SK-N-SH (cell line): ENCODE results near the gene FOXK2. TPM values are rescaled to one million over a fixed set of nuclear protein-coding genes. Genes with fewer than 3 reads are reported as not detected.

ENCODE experiments used
- CTCF ChIA-PET: fragments of 300-600, 350-600 bp; formaldehyde crosslinking; extraction: SDS; loops from one replicate; lab custom pipeline; 2021; lab: Yijun Ruan, JAX
- POLR2A ChIA-PET: fragments of 350-600 bp; sonication (Branson Sonifier 250); formaldehyde crosslinking; extraction: SDS; loops from one replicate; lab custom pipeline; 2020; ENCODE audit warnings: antibody characterized with exemption, inconsistent platforms; lab: Yijun Ruan, JAX
- DNase-seq: peaks from one replicate; pipeline ENCODE4 v3.0.0; 2012
- H2AFZ ChIP-seq: fragments of 200-600 bp; sonication (generic); 2 replicates; pipeline ENCODE4 v1.8.1; 2016; ENCODE audit warnings: antibody characterized with exemption, mild to moderate bottlenecking, low read depth
- H3F3A ChIP-seq: fragments of 200-600 bp; sonication (generic); replicated peaks from 2 replicates; pipeline ENCODE3; 2016; ENCODE audit warnings: antibody characterized with exemption, mild to moderate bottlenecking; ENCODE audit not compliant: insufficient read depth
- H3K27ac ChIP-seq, 2 experiments: fragments of 200-500 bp in 1 of 2; fragments of 200-600 bp in 1 of 2; sonication (Bioruptor generic) in 1 of 2; sonication (generic), shearing (Covaris generic) in 1 of 2; 2 replicates each; pipeline versions ENCODE4 v1.5.1 to v1.6.1; 2014 to 2016; ENCODE audit warnings: low read depth in 2 of 2, inconsistent platforms in 1 of 2, low read length in 1 of 2, mild to moderate bottlenecking in 1 of 2, mixed read lengths in 1 of 2
- H3K27me3 ChIP-seq: fragments of 200-600 bp; sonication (generic), shearing (Covaris generic); 2 replicates; pipeline ENCODE4 v1.6.1; 2016; ENCODE audit warnings: mixed run types; ENCODE audit not compliant: insufficient read depth
- H3K36me3 ChIP-seq, 2 experiments: fragments of 200-500 bp in 1 of 2; fragments of 200-600 bp in 1 of 2; sonication (Bioruptor generic) in 1 of 2; sonication (generic) in 1 of 2; replicated peaks in 1 of 2; 2 replicates each; pipeline versions ENCODE3 to v1.5.1; 2014 to 2016; ENCODE audit warnings: low read length in 1 of 2, mild to moderate bottlenecking in 1 of 2; ENCODE audit not compliant: insufficient read depth in 2 of 2, control insufficient read depth in 1 of 2
- H3K4me1 ChIP-seq, 2 experiments: fragments of 200-500 bp in 1 of 2; fragments of 200-600 bp in 1 of 2; sonication (Bioruptor generic) in 1 of 2; sonication (generic), shearing (Covaris generic) in 1 of 2; 2 replicates each; pipeline versions ENCODE4 v1.5.1 to v1.6.1; 2014 to 2016; ENCODE audit warnings: low read depth in 1 of 2, low read length in 1 of 2, mixed run types in 1 of 2; ENCODE audit not compliant: insufficient read depth in 2 of 2, control insufficient read depth in 1 of 2
- H3K4me2 ChIP-seq: fragments of 200-600 bp; sonication (generic), shearing (Covaris generic); 2 replicates; pipeline ENCODE4 v1.6.1; 2017; ENCODE audit warnings: mixed run types
- H3K4me3 ChIP-seq, 2 experiments: fragments of 200-500 bp in 1 of 2; fragments of 200-600 bp in 1 of 2; sonication (Bioruptor generic) in 1 of 2; sonication (generic), shearing (Covaris generic) in 1 of 2; 2 replicates each; pipeline versions ENCODE4 v1.5.1 to v1.8.1; 2014 to 2016; ENCODE audit warnings: low read depth in 2 of 2, inconsistent platforms in 1 of 2, low read length in 1 of 2, mild to moderate bottlenecking in 1 of 2, mixed read lengths in 1 of 2, moderate library complexity in 1 of 2
- H3K79me2 ChIP-seq: fragments of 200-600 bp; sonication (generic); 2 replicates; pipeline ENCODE4 v1.8.1; 2017; ENCODE audit warnings: mild to moderate bottlenecking; ENCODE audit not compliant: insufficient read depth
- H3K9ac ChIP-seq: fragments of 200-600 bp; sonication (generic); 2 replicates; pipeline ENCODE4 v1.6.1; 2017; ENCODE audit warnings: mixed run types
- H3K9me2 ChIP-seq: fragments of 200-600 bp; sonication (generic); 2 replicates; pipeline ENCODE4 v1.6.1; 2017; ENCODE audit warnings: mixed run types
- H3K9me3 ChIP-seq: fragments of 200-600 bp; sonication (generic); 2 replicates; pipeline ENCODE4 v1.6.1; 2017; ENCODE audit warnings: mixed run types, mild to moderate bottlenecking, moderate library complexity
- H4K20me1 ChIP-seq: fragments of 200-600 bp; sonication (generic); 2 replicates; pipeline ENCODE4 v1.6.1; 2017; ENCODE audit warnings: mild to moderate bottlenecking, mixed run types; ENCODE audit not compliant: insufficient read depth
- CHD2 ChIP-seq: fragments of 150-350 bp; IDR thresholded peaks from 2 replicates; pipeline ENCODE4 v1.6.1; 2018; ENCODE audit warnings: low read length; ENCODE audit not compliant: partially characterized antibody
- CTCF ChIP-seq: fragments of 200-600 bp; sonication (generic); IDR thresholded peaks from 2 replicates; pipeline ENCODE4 v1.6.1; 2017; ENCODE audit warnings: antibody characterized with exemption, mild to moderate bottlenecking, moderate library complexity
- EP300 ChIP-seq, 2 experiments: IDR thresholded peaks; 2 replicates each; pipeline versions ENCODE4 v1.4.0 to v1.6.1; 2012; ENCODE audit warnings: borderline replicate concordance in 1 of 2, low read depth in 1 of 2, low read length in 1 of 2
- EZH2phosphoT487 ChIP-seq: fragments of 200-600 bp; sonication (generic); IDR thresholded peaks from 2 replicates; pipeline ENCODE4 v1.6.1; 2017; ENCODE audit warnings: low read depth, mixed run types, mild to moderate bottlenecking, antibody characterized with exemption, moderate library complexity, borderline replicate concordance
- FOSL2 ChIP-seq: IDR thresholded peaks from 2 replicates; pipeline ENCODE4 v1.4.0; 2012; ENCODE audit warnings: low read depth, mild to moderate bottlenecking, moderate library complexity, borderline replicate concordance
- FOXM1 ChIP-seq: IDR thresholded peaks from 2 replicates; pipeline ENCODE4 v1.4.0; 2012; ENCODE audit warnings: low read depth, mild to moderate bottlenecking
- MEF2A ChIP-seq: IDR thresholded peaks from 2 replicates; pipeline ENCODE4 v1.4.0; 2012; ENCODE audit warnings: low read depth, borderline replicate concordance
- NFIC ChIP-seq: IDR thresholded peaks from 2 replicates; pipeline ENCODE4 v1.4.0; 2012; ENCODE audit warnings: borderline replicate concordance
- NRF1 ChIP-seq: IDR thresholded peaks from 2 replicates; pipeline ENCODE4 v1.6.1; 2012; ENCODE audit warnings: low read depth, mild to moderate bottlenecking, low read length
- RFX5 ChIP-seq: IDR thresholded peaks from 2 replicates; pipeline ENCODE4 v1.6.1; 2012; ENCODE audit warnings: mild to moderate bottlenecking, improper control_type of control experiment, low read length
- SIN3A ChIP-seq: IDR thresholded peaks from 2 replicates; pipeline ENCODE4 v1.6.1; 2012; ENCODE audit warnings: low read depth, mild to moderate bottlenecking, low read length, moderate library complexity, borderline replicate concordance
- SMC3 ChIP-seq: IDR thresholded peaks from 2 replicates; pipeline ENCODE4 v1.6.1; 2012; ENCODE audit warnings: low read depth, low read length, improper control_type of control experiment
- USF1 ChIP-seq: IDR thresholded peaks from 2 replicates; pipeline ENCODE4 v1.4.0; 2012; ENCODE audit warnings: low read depth, borderline replicate concordance
- YY1 ChIP-seq: IDR thresholded peaks from 2 replicates; pipeline ENCODE4 v1.4.0; 2012; ENCODE audit warnings: low read depth, mild to moderate bottlenecking
- WGBS: methylation state at CpG from one replicate; pipeline ENCODE4 v1.1.6; 2017; ENCODE audit warnings: low lambda C conversion rate; 5-methylcytosine and 5-hydroxymethylcytosine counted together
- polyA plus RNA-seq, 3 experiments: library from polyadenylated mRNA; depleted of rRNA; stranded (reverse); fragments of >200 nt; gene quantifications; 2 replicates each; pipeline ENCODE4 v1.2.3, GENCODE V29; 2012
- TF ChIP-seq, protein P1 (sequence below): fragments of 150-350 bp; IDR thresholded peaks from 2 replicates; pipeline ENCODE4 v1.6.1; 2016; ENCODE audit warnings: mild to moderate bottlenecking, low read depth, low read length
- TF ChIP-seq, protein P2 (sequence below): IDR thresholded peaks from 2 replicates; pipeline ENCODE4 v1.4.0; 2012; ENCODE audit warnings: low read depth, borderline replicate concordance

Gene FOXK2
- polyA plus RNA-seq, 1 of the 3 experiments (the other 2 are of a cell fraction), result 36.4 TPM

DNA sequence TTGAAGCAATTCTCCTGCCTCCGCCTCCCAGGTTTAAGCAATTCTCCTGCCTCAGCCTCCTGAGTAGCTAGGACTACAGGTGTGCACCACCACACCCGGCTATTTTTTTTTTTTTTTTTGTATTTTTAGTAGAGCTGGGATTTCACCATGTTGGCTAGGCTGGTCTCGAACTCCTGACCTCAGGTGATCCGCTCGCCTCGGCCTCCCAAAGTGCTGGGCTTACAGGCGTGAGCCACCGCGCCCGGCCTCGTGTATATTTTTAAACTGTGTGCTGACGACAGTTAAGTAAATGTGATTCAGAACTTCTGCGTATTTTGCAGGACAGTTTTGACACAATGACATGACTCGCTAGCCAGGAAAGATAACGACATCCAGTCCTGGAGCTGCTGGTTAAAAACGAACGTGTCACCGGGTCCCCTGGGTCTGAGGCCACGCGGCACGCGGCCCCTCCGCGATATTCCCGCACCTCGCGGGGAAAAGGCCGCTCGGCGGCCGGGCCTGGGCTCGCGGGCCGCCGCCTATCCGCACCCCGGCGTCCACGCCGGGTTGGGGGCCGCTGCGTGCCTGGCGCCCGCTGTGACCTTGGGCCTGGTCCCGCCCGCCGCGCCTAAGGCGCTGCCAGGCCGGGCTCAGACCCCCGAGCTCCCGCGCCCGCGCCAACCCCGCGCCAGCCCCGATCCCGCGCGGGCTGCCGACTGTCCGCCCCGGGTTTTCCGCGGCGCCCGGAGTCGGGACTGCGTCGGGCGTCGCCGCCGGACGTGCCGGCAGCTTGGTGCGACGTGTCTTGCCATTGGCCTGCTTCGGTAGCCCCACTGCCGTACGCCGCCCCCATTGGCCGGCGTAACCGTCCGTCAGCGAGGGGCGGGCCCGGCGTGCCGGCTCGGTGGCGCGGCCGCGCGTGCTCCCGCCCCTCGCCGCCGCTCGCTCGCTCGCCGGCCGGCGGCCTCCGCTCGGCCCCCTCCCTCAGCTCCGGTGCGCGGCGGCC is at the start of gene FOXK2 (continued):
- TF ChIP-seq, protein P1, sequence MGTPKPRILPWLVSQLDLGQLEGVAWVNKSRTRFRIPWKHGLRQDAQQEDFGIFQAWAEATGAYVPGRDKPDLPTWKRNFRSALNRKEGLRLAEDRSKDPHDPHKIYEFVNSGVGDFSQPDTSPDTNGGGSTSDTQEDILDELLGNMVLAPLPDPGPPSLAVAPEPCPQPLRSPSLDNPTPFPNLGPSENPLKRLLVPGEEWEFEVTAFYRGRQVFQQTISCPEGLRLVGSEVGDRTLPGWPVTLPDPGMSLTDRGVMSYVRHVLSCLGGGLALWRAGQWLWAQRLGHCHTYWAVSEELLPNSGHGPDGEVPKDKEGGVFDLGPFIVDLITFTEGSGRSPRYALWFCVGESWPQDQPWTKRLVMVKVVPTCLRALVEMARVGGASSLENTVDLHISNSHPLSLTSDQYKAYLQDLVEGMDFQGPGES, result no peak

- Histone ChIP-seq H3K9me3 (no peaks in the 10 kb centered on the region), H3K9ac (no peak overlapping the region), H3K27me3 (no peaks in the 10 kb centered on the region), H3K4me1 (no peaks in the 10 kb centered on the region), H3F3A (no peaks in the 10 kb centered on the region), H3K4me2 (no peak overlapping the region), H3K27ac (no peak overlapping the region), H3K36me3 (peaks cover 44 to 50% of the 10 kb centered on the region in 2 experiments), H4K20me1 (no peaks in the 10 kb centered on the region), H2AFZ (no peak overlapping the region), H3K9me2 (no peaks in the 10 kb centered on the region), H3K4me3 (no peak overlapping the region), H3K79me2 (0 out of 2 replicates have a peak, but pooled peaks cover 3% of the 10 kb centered on the region)
- over 99% methylated on average over 7 of the region's 7 CpGs for whole genome bisulfite sequencing
- no peak for TF ChIP-seq USF1
- CTCF ChIA-PET, result interaction anchor here (0.9 to 1.5 kb wide), 5 partner anchors 9 to 84 kb away, joined by 3 to 4 read pairs (median 4); no protein-coding TSS in a partner anchor
- no peak for DNase-seq
- POLR2A ChIA-PET, result no interaction called here
Observed at GRCh38 chr17:82470065-82470464, 49.5 kb upstream of the FOXK2 start.

- Histone ChIP-seq H3K4me2 (no peak overlapping the region), H3K27me3 (no peaks in the 10 kb centered on the region), H3K9me3 (no peaks in the 10 kb centered on the region), H4K20me1 (no peaks in the 10 kb centered on the region), H3K4me1 (no peaks in the 10 kb centered on the region), H3K4me3 (no peak overlapping the region), H3F3A (no peaks in the 10 kb centered on the region), H3K9ac (no peak overlapping the region), H2AFZ (no peak overlapping the region), H3K27ac (no peak overlapping the region), H3K9me2 (no peaks in the 10 kb centered on the region), H3K36me3 (peaks cover 34 to 46% of the 10 kb centered on the region in 2 experiments), H3K79me2 (0 out of 2 replicates have a peak, but pooled peaks cover 3% of the 10 kb centered on the region)
- ChIA-PET POLR2A (no interaction called here), CTCF (interaction anchor here (1.0 to 1.8 kb wide), 2 partner anchors 14 to 19 kb away, joined by 3 to 9 read pairs; no protein-coding TSS in a partner anchor)
- WGBS, result 89% methylated on average over 11 of the region's 11 CpGs
- DNase-seq, result no peak
- TF ChIP-seq, protein P2, sequence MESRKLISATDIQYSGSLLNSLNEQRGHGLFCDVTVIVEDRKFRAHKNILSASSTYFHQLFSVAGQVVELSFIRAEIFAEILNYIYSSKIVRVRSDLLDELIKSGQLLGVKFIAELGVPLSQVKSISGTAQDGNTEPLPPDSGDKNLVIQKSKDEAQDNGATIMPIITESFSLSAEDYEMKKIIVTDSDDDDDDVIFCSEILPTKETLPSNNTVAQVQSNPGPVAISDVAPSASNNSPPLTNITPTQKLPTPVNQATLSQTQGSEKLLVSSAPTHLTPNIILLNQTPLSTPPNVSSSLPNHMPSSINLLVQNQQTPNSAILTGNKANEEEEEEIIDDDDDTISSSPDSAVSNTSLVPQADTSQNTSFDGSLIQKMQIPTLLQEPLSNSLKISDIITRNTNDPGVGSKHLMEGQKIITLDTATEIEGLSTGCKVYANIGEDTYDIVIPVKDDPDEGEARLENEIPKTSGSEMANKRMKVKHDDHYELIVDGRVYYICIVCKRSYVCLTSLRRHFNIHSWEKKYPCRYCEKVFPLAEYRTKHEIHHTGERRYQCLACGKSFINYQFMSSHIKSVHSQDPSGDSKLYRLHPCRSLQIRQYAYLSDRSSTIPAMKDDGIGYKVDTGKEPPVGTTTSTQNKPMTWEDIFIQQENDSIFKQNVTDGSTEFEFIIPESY, result no peak
- no peak for TF ChIP-seq SMC3
- no peak for TF ChIP-seq YY1
- TF ChIP-seq FOXM1, result no peak
- no peak for TF ChIP-seq CHD2
- TF ChIP-seq MEF2A, result no peak
- TF ChIP-seq SIN3A, result no peak
- TF ChIP-seq NRF1, result no peak
- TF ChIP-seq NFIC, result no peak
- TF ChIP-seq FOSL2, result no peak
- TF ChIP-seq EZH2phosphoT487, result no peak
- TF ChIP-seq EP300 (IDR thresholded peaks at IDR 0.05; ENCODE audit: borderline replicate concordance in 1 of 2, low read depth in 1 of 2, low read length in 1 of 2), result no peak
- no peak for TF ChIP-seq CTCF
- TF ChIP-seq RFX5, result no peak
Observed at GRCh38 chr17:82474223-82475010, 45.1 kb upstream of the FOXK2 start.
